K562 (cell line): ENCODE data around the gene NME4. TPM values are rescaled to one million over a fixed set of nuclear protein-coding genes. Genes with fewer than 3 reads are reported as not detected.

Experiments
- CEBPZ ChIP-seq: fragments of 150-350 bp; IDR thresholded peaks from 2 replicates; pipeline ENCODE4 v1.6.1; 2014; ENCODE audit warnings: low read depth, mild to moderate bottlenecking, low read length, borderline replicate concordance
- ETS1 ChIP-seq: conservative IDR thresholded peaks from 2 replicates; pipeline ENCODE4 v1.6.1; 2011; ENCODE audit warnings: low read depth, mild to moderate bottlenecking, low read length; ENCODE audit not compliant: control insufficient read depth
- FOXA1 ChIP-seq: fragments of 450-650 bp; IDR thresholded peaks from 2 replicates; pipeline ENCODE4 v1.6.1; 2016; ENCODE audit warnings: mild to moderate bottlenecking, borderline replicate concordance
- HDAC1 ChIP-seq, 2 experiments: fragments of 450-650 bp; IDR thresholded peaks; 2 replicates each; pipeline ENCODE4 v1.6.1; 2016 to 2017; ENCODE audit warnings: inconsistent platforms in 1 of 2, mild to moderate bottlenecking in 1 of 2, moderate library complexity in 1 of 2
- MLLT1 ChIP-seq, 2 experiments: fragments of 450-650 bp; IDR thresholded peaks; 2 replicates each; pipeline ENCODE4 v1.6.1; 2016
- MNT ChIP-seq, 2 experiments: fragments of 450-650 bp; conservative IDR thresholded peaks; 2 replicates each; pipeline ENCODE4 v1.6.1; 2017; ENCODE audit warnings: mild to moderate bottlenecking in 2 of 2, moderate library complexity in 2 of 2
- NCOA2 ChIP-seq, 2 experiments: fragments of 450-650 bp; IDR thresholded peaks; 2 replicates each; pipeline ENCODE4 v1.6.1; 2018; ENCODE audit warnings: mild to moderate bottlenecking in 2 of 2, moderate library complexity in 1 of 2; ENCODE audit not compliant: partially characterized antibody in 2 of 2
- NFATC3 ChIP-seq: fragments of 450-650 bp; IDR thresholded peaks from 2 replicates; pipeline ENCODE4 v1.6.1; 2017; ENCODE audit warnings: mild to moderate bottlenecking
- NRF1 ChIP-seq, 2 experiments: fragments of 450-650 bp; IDR thresholded peaks in 1 of 2; conservative IDR thresholded peaks in 1 of 2; 2 replicates each; pipeline ENCODE4 v1.6.1; 2014; ENCODE audit warnings: mild to moderate bottlenecking in 2 of 2
- POLR2A ChIP-seq: fragments of 450-650 bp; conservative IDR thresholded peaks from 2 replicates; pipeline ENCODE4 v1.6.1; 2016
- PRMT5 ChIP-seq: sonication (generic); formaldehyde crosslinking; IDR thresholded peaks from 2 replicates; pipeline ENCODE4 v1.5.0; 2020; ENCODE audit warnings: missing genetic modification reagents
- ZBTB12 ChIP-seq: fragments of 250-450 bp; sonication (Bioruptor Pico); IDR thresholded peaks from 2 replicates; pipeline ENCODE4 v1.4.0; 2020
- ZNF133 ChIP-seq: fragments of 250-450 bp; sonication (Bioruptor Pico); IDR thresholded peaks from 2 replicates; pipeline ENCODE4 v1.4.0; 2020; ENCODE audit warnings: mild to moderate bottlenecking
- ZNF311 ChIP-seq: fragments of 250-450 bp; sonication (Bioruptor Pico); IDR thresholded peaks from 2 replicates; pipeline ENCODE4 v1.4.0; 2020; ENCODE audit warnings: mild to moderate bottlenecking, moderate library complexity
- ZNF592 ChIP-seq: fragments of 450-650 bp; IDR thresholded peaks from 2 replicates; pipeline ENCODE4 v1.6.1; 2017; ENCODE audit warnings: antibody characterized with exemption, mild to moderate bottlenecking
- polyA plus RNA-seq, 8 experiments: library from polyadenylated mRNA; depleted of rRNA in 4 of 8; stranded (reverse) in 5 of 8; unstranded in 3 of 8; fragments of >200 nt; fragmentation: Nextera tagmentation in 2 of 8; fragmentation: Illumina TruSeq in 1 of 8; extraction: Ambion mirVana in 2 of 8; extraction: Trizol in 1 of 8; gene quantifications; 2 replicates each; pipeline versions ENCODE4 v1.2.1 to v1.2.3, GENCODE V29; 2011 to 2014; ENCODE audit warnings: inconsistent platforms in 1 of 8, missing spikeins in 1 of 8
- total RNA-seq, 7 experiments: library from RNA; depleted of rRNA in 6 of 7; stranded (reverse); fragments of >200 nt in 6 of 7; fragmentation: Illumina TruSeq in 2 of 7; extraction: Trizol in 2 of 7; gene quantifications; 2 replicates each; pipeline versions ENCODE4 v1.2.1 to v1.2.3, GENCODE V29; 2011 to 2021; ENCODE audit warnings: low replicate concordance in 1 of 7

Gene NME4
- total and polyA plus RNA-seq, 9 of the 15 experiments (the other 6 are each of a cell fraction or from before 2014, with no cell fraction given): 15.4 to 264 (median 139) TPM

GRCh38 chr16:370443-370842 lies 26.6 kb upstream of the NME4 start, which contains the start of gene MRPL28 (continued):
- TF ChIP-seq CEBPZ: peak; percentile 62; the same call in 1 of the 2 replicates
- TF ChIP-seq MLLT1 (IDR thresholded peaks at IDR 0.05): no peak
- no peak for TF ChIP-seq ZBTB12 (CRISPR knock-in tag)
- TF ChIP-seq NRF1 (conservative IDR thresholded peaks at IDR 0.05 in 1 of 2, IDR thresholded peaks at IDR 0.05 in 1 of 2): peak in 1 of 2 experiments; percentile 40; a peak in 2 of 4 replicates
- TF ChIP-seq NFATC3: no peak
- TF ChIP-seq ZNF311 (CRISPR knock-in tag): no peak
- no peak for TF ChIP-seq ZNF592
- TF ChIP-seq ZNF133: no peak
- peak in 1 of 2 experiments; percentile 48; a peak in 2 of 4 replicates for TF ChIP-seq MNT (conservative IDR thresholded peaks at IDR 0.05)
- TF ChIP-seq FOXA1: no peak
- TF ChIP-seq PRMT5 (CRISPR knock-in tag): no peak
- TF ChIP-seq POLR2A: no peak
- TF ChIP-seq NCOA2 (IDR thresholded peaks at IDR 0.05; ENCODE audit: partially characterized antibody in 2 of 2): peak in 1 of 2 experiments; percentile 99
- no peak for TF ChIP-seq ETS1
- TF ChIP-seq HDAC1 (IDR thresholded peaks at IDR 0.05): no peak
